Fibroblast of mammary gland (primary cell): Measurements from ENCODE around the gene AKAP12.

ENCODE experiments used
- DNase-seq: peaks from one replicate; pipeline ENCODE4 v3.0.0-alpha.2; 2010; ENCODE audit warnings: low read depth
- H3K4me3 ChIP-seq: 2 replicates; pipeline ENCODE4 v1.5.1; 2011; ENCODE audit warnings: low read depth, mild to moderate bottlenecking, low read length, moderate library complexity; ENCODE audit not compliant: control insufficient read depth
- TF ChIP-seq, protein P1 (sequence below): conservative IDR thresholded peaks from 2 replicates; pipeline ENCODE4 v1.5.1; 2011; ENCODE audit warnings: low read depth, low read length, inconsistent platforms; ENCODE audit not compliant: control insufficient read depth, insufficient read depth

AKAP12 gene

DNA sequence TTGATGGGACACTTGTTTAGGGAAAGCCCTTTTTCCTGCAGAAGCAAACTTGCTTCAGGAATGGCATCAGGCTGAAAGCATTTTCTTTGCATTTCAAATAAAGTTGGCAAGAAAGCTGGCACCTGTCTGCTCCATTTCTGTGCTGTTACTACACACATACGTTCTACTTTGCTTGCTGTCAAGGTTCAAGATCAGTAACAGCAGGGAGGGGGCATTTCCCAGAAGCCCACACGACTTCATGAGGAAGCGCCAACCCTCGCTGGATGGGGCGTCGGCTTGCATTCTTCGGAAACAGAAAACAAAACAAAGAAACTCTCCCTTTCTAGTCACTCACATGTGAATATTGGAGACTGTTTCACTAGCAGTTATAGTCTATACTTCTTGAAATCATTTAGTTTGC lies 46.4 kb downstream of the AKAP12 start:
- H3K4me3 ChIP-seq: no peak overlapping the region
- TF ChIP-seq, protein P1, sequence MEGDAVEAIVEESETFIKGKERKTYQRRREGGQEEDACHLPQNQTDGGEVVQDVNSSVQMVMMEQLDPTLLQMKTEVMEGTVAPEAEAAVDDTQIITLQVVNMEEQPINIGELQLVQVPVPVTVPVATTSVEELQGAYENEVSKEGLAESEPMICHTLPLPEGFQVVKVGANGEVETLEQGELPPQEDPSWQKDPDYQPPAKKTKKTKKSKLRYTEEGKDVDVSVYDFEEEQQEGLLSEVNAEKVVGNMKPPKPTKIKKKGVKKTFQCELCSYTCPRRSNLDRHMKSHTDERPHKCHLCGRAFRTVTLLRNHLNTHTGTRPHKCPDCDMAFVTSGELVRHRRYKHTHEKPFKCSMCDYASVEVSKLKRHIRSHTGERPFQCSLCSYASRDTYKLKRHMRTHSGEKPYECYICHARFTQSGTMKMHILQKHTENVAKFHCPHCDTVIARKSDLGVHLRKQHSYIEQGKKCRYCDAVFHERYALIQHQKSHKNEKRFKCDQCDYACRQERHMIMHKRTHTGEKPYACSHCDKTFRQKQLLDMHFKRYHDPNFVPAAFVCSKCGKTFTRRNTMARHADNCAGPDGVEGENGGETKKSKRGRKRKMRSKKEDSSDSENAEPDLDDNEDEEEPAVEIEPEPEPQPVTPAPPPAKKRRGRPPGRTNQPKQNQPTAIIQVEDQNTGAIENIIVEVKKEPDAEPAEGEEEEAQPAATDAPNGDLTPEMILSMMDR: no peak
- no peak for DNase-seq

DNA sequence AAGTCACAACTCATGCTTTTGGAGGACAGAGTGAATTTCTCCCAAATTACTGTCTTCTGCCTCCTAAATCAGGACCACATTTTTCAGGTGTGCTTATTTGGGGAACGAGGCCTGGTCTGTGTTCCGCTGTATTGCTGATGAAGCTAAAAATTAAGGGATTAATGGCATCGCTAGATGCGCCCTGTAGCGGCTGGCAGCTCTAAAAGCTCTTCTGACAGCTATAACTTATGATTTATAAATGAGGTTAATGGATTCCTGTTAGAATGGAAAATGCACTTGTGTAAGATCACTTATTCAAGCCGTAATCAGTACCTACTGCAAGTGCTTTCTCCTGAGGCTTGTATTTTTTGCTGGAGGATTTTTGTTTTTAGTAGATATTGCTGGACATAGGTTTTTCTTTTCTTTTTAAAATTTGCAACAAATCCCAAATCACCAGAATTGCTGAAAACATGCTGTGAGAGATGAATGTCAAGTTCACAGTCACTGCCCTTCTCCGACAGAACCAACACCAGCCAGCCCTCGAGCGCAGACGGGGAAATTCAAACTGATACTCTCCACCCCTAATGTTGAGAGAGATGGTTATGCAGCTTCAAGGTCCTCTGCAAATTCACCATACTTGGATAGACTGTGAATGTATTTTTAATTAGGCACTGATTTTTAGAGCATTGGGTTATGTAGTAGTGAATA lies 49.1 kb downstream of the AKAP12 start:
- TF ChIP-seq, protein P1: no peak
- DNase-seq: no peak
- no peak overlapping the region for H3K4me3 ChIP-seq

DNA sequence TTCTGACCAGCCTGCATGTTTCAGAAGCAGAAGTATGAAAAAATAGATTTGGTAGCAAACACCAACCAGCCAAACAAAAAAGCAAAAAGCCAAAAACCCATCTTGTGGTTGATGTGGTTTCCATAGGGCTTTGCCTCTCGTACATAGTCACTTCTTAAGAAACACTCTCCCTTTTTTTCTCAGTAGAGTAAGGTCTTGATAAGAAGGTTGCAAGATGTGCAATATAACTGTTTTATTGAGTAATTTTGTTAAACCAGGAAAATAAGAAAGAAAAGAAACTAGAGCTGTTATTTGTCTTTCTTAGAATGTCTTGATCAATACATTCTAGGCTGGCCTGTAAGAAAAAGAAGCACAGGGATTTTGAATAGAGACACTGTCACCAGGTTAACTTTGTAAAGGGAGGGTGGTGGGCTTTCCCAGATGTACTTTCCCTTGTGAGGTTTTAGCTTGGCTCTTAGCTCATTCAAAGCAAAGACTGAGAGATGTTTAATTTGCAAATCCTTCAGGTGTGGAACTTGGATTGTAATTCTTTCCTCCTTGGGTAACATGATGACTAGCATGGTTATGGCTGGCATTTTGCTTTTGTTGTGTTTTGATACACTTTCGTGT lies 49.7 kb downstream of the AKAP12 start:
- TF ChIP-seq, protein P1: no peak
- no peak overlapping the region for H3K4me3 ChIP-seq
- no peak for DNase-seq

- DNase-seq: peak; percentile 65
- H3K4me3 ChIP-seq: no peak overlapping the region
- TF ChIP-seq, protein P1: no peak
Measured at GRCh38 chr6:151290877-151291721, 51.3 kb downstream of the AKAP12 start.

GRCh38 chr6:151291722-151292059 lies 51.9 kb downstream of the AKAP12 start:
- H3K4me3 ChIP-seq: no peak overlapping the region
- TF ChIP-seq, protein P1: no peak

DNA sequence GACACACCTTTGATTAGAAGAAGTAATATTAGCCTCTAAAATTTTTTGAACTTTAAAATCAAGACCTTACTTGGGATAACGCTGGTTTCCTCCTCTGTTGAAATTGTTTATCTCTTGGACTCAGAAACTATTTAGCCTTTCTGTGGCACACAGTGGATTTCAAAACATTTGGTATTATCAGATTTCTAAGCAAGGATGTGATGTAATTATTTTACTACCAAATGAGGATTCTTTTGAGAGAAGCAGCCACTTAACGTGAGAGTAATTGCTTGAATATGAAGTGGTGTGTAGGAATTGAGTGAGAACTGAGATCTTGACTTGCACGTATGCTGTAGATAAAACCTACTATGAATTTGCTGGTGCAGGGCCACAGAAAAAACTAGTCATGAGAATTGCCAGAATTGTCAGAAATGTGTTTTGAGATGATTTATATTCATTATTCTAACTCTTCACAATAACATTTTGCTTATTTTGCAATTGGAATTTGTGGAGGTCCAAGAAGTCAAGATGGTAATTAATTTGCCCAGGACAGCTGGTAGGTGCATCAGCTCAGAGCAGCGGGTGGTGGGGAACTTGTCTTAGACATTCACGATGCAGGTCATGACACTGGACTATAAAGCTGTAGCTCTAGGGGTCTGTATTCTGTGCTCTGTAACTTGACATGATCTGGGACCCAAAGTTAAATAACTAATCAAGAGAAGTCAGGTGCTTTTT lies 53.4 kb downstream of the AKAP12 start:
- TF ChIP-seq, protein P1: no peak
- no peak overlapping the region for H3K4me3 ChIP-seq

More at GRCh38 chr6:151291722-151292059, 51.9 kb downstream of the AKAP12 start:
- no peak for DNase-seq

More for the DNA sequence above, 53.4 kb downstream of the AKAP12 start:
- DNase-seq: peak; percentile 15
